A549 (cell line): Measurements from ENCODE around the gene NETO2. TPM values are rescaled to one million over a fixed set of nuclear protein-coding genes. Genes with fewer than 3 reads are reported as not detected.
"Not testable (repeated sequence)": the region's sequence is repeated elsewhere in the genome, so short reads cannot be mapped to it uniquely, and the experiment has no call there.

Experiments
- ATAC-seq, 2 experiments: fragments of 200-7000 bp in 1 of 2; fragments of >200 bp in 1 of 2; cut with Nextera tagmentation in 1 of 2; cut with Tn5 transposase in 1 of 2; 3 replicates each; pipeline versions ENCODE4 v1.8.0 to v1.9.1; 2018 to 2020; ENCODE audit warnings: mild to moderate bottlenecking in 1 of 2, moderate library complexity in 1 of 2
- CTCF ChIA-PET: fragments of 300-600 bp; sonication (Branson Sonifier 250); formaldehyde crosslinking; extraction: SDS; loops from one replicate; lab custom pipeline; 2021; ENCODE audit warnings: antibody characterized with exemption, inconsistent platforms; lab: Yijun Ruan, JAX
- POLR2A ChIA-PET: fragments of 350-600 bp; formaldehyde crosslinking; extraction: SDS; loops from one replicate; lab custom pipeline; 2021; ENCODE audit warnings: antibody characterized with exemption, inconsistent platforms; lab: Yijun Ruan, JAX
- DNase-seq, 2 experiments: peaks; one replicate each; pipeline versions ENCODE4 v3.0.0 to v3.0.0-alpha.2; 2011 to 2016; ENCODE audit warnings: low read depth in 1 of 2, low spot score in 1 of 2
- FAIRE-seq: peaks from 2 replicates; lab custom pipeline; 2011; peaks lifted over from hg19 to GRCh38; lab: Jason Lieb, UNC
- H3K27ac ChIP-seq, 2 experiments: fragments of >200 bp; sonication (Bioruptor Twin); formaldehyde crosslinking; 3 replicates each; pipeline ENCODE4 v1.5.1; 2016 to 2017
- H3K4me1 ChIP-seq: fragments of >200 bp; sonication (Bioruptor Twin); formaldehyde crosslinking; 3 replicates; pipeline ENCODE4 v1.6.1; 2016
- H3K4me2 ChIP-seq: fragments of >200 bp; sonication (Bioruptor Twin); formaldehyde crosslinking; 3 replicates; pipeline ENCODE4 v1.6.1; 2016
- H3K4me3 ChIP-seq: fragments of >200 bp; sonication (Bioruptor Twin); formaldehyde crosslinking; 3 replicates; pipeline ENCODE4 v1.5.1; 2016
- H3K9me3 ChIP-seq: fragments of >200 bp; sonication (Bioruptor Twin); formaldehyde crosslinking; 3 replicates; pipeline ENCODE4 v1.6.1; 2016
- CBX8 ChIP-seq: fragments of 200-600 bp; sonication (generic); IDR thresholded peaks from 2 replicates; pipeline ENCODE4 v1.6.1; 2016
- EHF ChIP-seq: fragments of 250-450 bp; sonication (Bioruptor Pico); IDR thresholded peaks from 2 replicates; pipeline ENCODE4 v1.5.0; 2020; ENCODE audit warnings: mild to moderate bottlenecking
- EHMT2 ChIP-seq: fragments of 200-600 bp; sonication (generic); IDR thresholded peaks from 2 replicates; pipeline ENCODE4 v1.6.1; 2016; ENCODE audit warnings: antibody characterized with exemption, low read depth, mild to moderate bottlenecking, moderate library complexity
- ESRRA ChIP-seq: fragments of 150-350 bp; IDR thresholded peaks from 2 replicates; pipeline ENCODE4 v1.6.1; 2014; ENCODE audit warnings: mild to moderate bottlenecking, low read length, borderline replicate concordance
- FOSL2 ChIP-seq, 2 experiments: fragments of 450-650 bp in 1 of 2; fragments of >200 bp in 1 of 2; sonication (Bioruptor Twin) in 1 of 2; formaldehyde crosslinking; IDR thresholded peaks; 2 replicates each; pipeline versions ENCODE4 v1.5.0 to v1.6.1; 2016 to 2020; ENCODE audit warnings: mild to moderate bottlenecking in 1 of 2, moderate library complexity in 1 of 2
- HDAC2 ChIP-seq: fragments of 200-600 bp; sonication (generic); IDR thresholded peaks from 2 replicates; pipeline ENCODE4 v1.6.1; 2016
- HOXB13 ChIP-seq: fragments of 250-450 bp; sonication (Bioruptor Pico); IDR thresholded peaks from 2 replicates; pipeline ENCODE4 v1.5.0; 2020; ENCODE audit warnings: low read depth, mild to moderate bottlenecking, moderate library complexity
- JUNB ChIP-seq: fragments of >200 bp; sonication (Bioruptor Twin); formaldehyde crosslinking; IDR thresholded peaks from 2 replicates; pipeline ENCODE4 v1.6.1; 2016
- KDM5A ChIP-seq: fragments of 200-600 bp; sonication (generic); IDR thresholded peaks from 2 replicates; pipeline ENCODE4 v1.6.1; 2016; ENCODE audit warnings: antibody characterized with exemption, mild to moderate bottlenecking
- MAZ ChIP-seq: fragments of 150-350 bp; IDR thresholded peaks from 2 replicates; pipeline ENCODE4 v1.6.1; 2014; ENCODE audit warnings: antibody characterized with exemption, low read depth, low read length, borderline replicate concordance
- RARB ChIP-seq: fragments of 250-450 bp; sonication (Bioruptor Pico); IDR thresholded peaks from 2 replicates; pipeline ENCODE4 v1.8.0; 2021; ENCODE audit warnings: mild to moderate bottlenecking, moderate library complexity
- TFCP2L1 ChIP-seq: fragments of 250-450 bp; sonication (Bioruptor Pico); IDR thresholded peaks from 2 replicates; pipeline ENCODE4 v1.5.0; 2021; ENCODE audit warnings: mild to moderate bottlenecking
- ZC3H11A ChIP-seq: fragments of 450-650 bp; IDR thresholded peaks from 2 replicates; pipeline ENCODE4 v1.6.1; 2014; ENCODE audit warnings: antibody characterized with exemption, mild to moderate bottlenecking
- ZFP36 ChIP-seq: fragments of 450-650 bp; IDR thresholded peaks from 2 replicates; pipeline ENCODE4 v1.6.1; 2014; ENCODE audit warnings: borderline replicate concordance; ENCODE audit not compliant: partially characterized antibody
- ZSCAN20 ChIP-seq: fragments of 250-450 bp; sonication (Bioruptor Pico); IDR thresholded peaks from 2 replicates; pipeline ENCODE4 v1.8.0; 2022; ENCODE audit warnings: mild to moderate bottlenecking, moderate library complexity
- WGBS: methylation state at CpG from one replicate; pipeline ENCODE4 v1.1.6; 2017; ENCODE audit errors: missing lambda C conversion rate; 5-methylcytosine and 5-hydroxymethylcytosine counted together
- polyA plus RNA-seq, 4 experiments: library from polyadenylated mRNA; depleted of rRNA in 3 of 4; stranded (reverse); fragments of >200 nt; fragmentation: RNase III in 1 of 4; extraction: RNeasy Plus Mini Kit Qiagen cat#74134 plus additional on column Dnase treatment in 1 of 4; gene quantifications; 2 replicates in 3 of 4; 3 replicates in 1 of 4; pipeline ENCODE4 v1.2.3, GENCODE V29; 2011 to 2017
- TF ChIP-seq, protein P1 (sequence below): fragments of 450-650 bp; IDR thresholded peaks from 2 replicates; pipeline ENCODE4 v1.6.1; 2014; ENCODE audit warnings: antibody characterized with exemption
- TF ChIP-seq, protein P2 (sequence below): fragments of >200 bp; sonication (Bioruptor Twin); formaldehyde crosslinking; IDR thresholded peaks from 3 replicates; pipeline ENCODE4 v1.5.1; 2016
- TF ChIP-seq, protein P3 (sequence below): fragments of >200 bp; sonication (Bioruptor Twin); formaldehyde crosslinking; IDR thresholded peaks from 3 replicates; pipeline ENCODE4 v1.6.1; 2016
- TF ChIP-seq, protein P4 (sequence below): fragments of 250-450 bp; sonication (Bioruptor Pico); IDR thresholded peaks from 2 replicates; pipeline ENCODE4 v1.5.0; 2020; ENCODE audit warnings: low read depth, mild to moderate bottlenecking, moderate library complexity
- TF ChIP-seq, protein P5 (sequence below): fragments of 250-450 bp; sonication (Bioruptor Pico); IDR thresholded peaks from 2 replicates; pipeline ENCODE4 v1.5.0; 2021; ENCODE audit warnings: mild to moderate bottlenecking, moderate library complexity, borderline replicate concordance

The NETO2 gene
- polyA plus RNA-seq, 2 of the 4 experiments (the other 2 are of a cell fraction), result 65.2 to 139 TPM

DNA sequence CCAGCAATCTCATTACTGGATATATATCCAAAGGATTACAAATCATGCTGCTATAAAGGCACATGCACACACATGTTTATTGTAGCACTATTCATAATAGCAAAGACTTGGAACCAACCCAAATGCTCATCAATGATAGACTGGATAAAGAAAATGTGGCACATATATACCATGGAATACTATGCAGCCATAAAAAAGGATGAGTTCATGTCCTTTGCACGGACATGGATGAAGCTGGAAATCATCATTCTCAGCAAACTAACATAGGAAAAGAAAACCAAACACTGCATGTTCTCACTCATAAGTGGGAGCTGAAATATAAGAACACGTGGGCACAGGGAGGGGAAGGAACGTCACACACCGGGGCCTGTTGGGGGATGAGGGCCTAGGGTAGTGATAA is 40.8 kb downstream of the NETO2 start:
- ATAC-seq, H3K9me3 ChIP-seq, DNase-seq, H3K4me3 ChIP-seq, POLR2A ChIA-PET, H3K27ac ChIP-seq, FAIRE-seq, CTCF ChIA-PET, H3K4me1 ChIP-seq, H3K4me2 ChIP-seq: not testable (repeated sequence)
- WGBS, result 96% methylated on average over 4 of the region's 4 CpGs
- TF ChIP-seq HDAC2, result 0 out of 2 replicates have a peak, but pooled peaks have one; percentile 25

DNA sequence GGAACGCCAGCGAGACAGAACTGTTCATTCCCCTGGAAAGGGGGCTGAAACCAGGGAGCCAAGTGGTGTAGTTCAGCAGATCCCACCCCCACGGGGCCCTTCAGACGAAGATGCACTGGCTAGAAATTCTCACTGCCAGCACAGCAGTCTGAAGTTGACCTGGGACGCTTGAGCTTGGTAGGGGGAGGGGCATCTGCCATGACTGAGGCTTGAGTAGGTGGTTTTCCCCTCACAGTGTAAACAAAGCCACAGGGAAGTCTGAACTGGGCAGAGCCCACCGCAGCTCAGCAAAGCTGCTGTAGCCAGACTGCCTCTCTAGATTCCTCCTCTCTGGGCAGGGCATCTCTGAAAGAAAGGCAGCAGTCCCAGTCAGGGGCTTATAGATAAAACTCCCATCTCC is 46.6 kb downstream of the NETO2 start:
- H3K27ac ChIP-seq, H3K4me1 ChIP-seq, POLR2A ChIA-PET, FAIRE-seq, ATAC-seq, H3K4me3 ChIP-seq, H3K9me3 ChIP-seq, DNase-seq, H3K4me2 ChIP-seq: not testable (repeated sequence)
- WGBS, result 62% methylated on average over 6 of the region's 6 CpGs
- CTCF ChIA-PET, result interaction anchor here (1.1 to 1.4 kb wide), 2 partner anchors 46 to 59 kb away, joined by 3 to 4 read pairs; partner anchors contain the start of gene NETO2

DNA sequence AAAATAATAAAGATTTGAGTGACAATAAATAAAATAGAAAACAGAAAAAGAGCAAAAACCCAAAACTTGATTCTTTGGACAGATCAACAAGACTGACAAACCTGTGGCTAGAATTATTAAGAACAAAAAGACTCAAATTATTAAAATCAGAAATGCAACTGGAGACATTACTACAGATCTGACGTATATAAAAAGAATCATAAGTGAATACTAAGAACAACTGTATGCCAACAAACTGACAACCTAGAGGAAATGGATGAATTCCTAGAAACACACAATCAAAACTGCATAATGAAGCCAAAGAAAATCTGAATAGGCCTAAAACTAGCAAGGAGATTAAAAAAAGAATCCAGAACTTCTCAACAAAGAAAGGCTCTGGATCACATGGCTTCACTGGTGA is 47.4 kb downstream of the NETO2 start:
- no peak for DNase-seq
- ATAC-seq, result no peak
- WGBS, result 89% methylated on average over 1 of the region's 1 CpG
- FAIRE-seq, result no peak
- H3K9me3 ChIP-seq, result no peaks in the 10 kb centered on the region
- no peaks in the 10 kb centered on the region for H3K4me1 ChIP-seq
- CTCF ChIA-PET, result interaction anchor here (1.4 kb wide), 1 partner anchor 47 kb away, joined by 4 read pairs; the partner anchor contains the start of gene NETO2
- no peak for TF ChIP-seq CBX8
- no peak for TF ChIP-seq RARB (CRISPR knock-in tag)
- TF ChIP-seq FOSL2 (IDR thresholded peaks at IDR 0.05), result no peak
- TF ChIP-seq FOSL2 (CRISPR knock-in tag; IDR thresholded peaks at IDR 0.05), result no peak
- TF ChIP-seq ZC3H11A, result no peak
- TF ChIP-seq, protein P1, sequence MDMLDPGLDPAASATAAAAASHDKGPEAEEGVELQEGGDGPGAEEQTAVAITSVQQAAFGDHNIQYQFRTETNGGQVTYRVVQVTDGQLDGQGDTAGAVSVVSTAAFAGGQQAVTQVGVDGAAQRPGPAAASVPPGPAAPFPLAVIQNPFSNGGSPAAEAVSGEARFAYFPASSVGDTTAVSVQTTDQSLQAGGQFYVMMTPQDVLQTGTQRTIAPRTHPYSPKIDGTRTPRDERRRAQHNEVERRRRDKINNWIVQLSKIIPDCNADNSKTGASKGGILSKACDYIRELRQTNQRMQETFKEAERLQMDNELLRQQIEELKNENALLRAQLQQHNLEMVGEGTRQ, result no peak
- no peak for TF ChIP-seq ZSCAN20 (CRISPR knock-in tag)
- TF ChIP-seq EHMT2, result no peak
- no peak for TF ChIP-seq ESRRA
- no peak for TF ChIP-seq KDM5A
- TF ChIP-seq MAZ, result no peak
- TF ChIP-seq TFCP2L1, result no peak
- TF ChIP-seq, all 56 proteins: peak for 0
- no peak overlapping the region for H3K4me2 ChIP-seq
- H3K4me3 ChIP-seq, result no peak overlapping the region
- POLR2A ChIA-PET, result no interaction called here
- H3K27ac ChIP-seq, result no peak overlapping the region

DNA sequence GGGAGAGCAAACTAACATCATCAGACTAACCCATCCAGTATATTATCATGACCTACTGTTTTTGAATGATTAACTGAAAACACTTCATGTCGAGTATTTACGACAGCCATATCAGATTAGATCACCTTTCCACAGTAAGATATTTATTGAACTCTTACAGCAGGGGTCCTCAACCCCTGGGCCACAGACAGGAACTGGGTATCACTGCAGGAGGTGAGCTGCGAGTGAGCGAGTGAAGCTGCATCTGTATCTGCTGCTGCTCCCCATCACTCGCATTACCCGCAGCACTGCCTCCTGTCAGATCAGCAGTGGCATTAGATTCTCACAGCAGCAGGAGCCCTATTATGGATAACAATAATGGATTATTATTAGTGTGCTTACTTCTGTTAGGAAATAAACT is 59.5 kb downstream of the NETO2 start:
- no peak for FAIRE-seq
- CTCF ChIA-PET, result interaction anchor here (1.3 kb wide), 1 partner anchor 57 kb away, joined by 4 read pairs; no protein-coding TSS in a partner anchor

More for the DNA sequence above, 59.5 kb downstream of the NETO2 start:
- whole genome bisulfite sequencing, result 94% methylated on average over 6 of the region's 6 CpGs
- no peak overlapping the region for H3K27ac ChIP-seq
- no peak overlapping the region for H3K4me2 ChIP-seq
- H3K4me3 ChIP-seq, result no peak overlapping the region
- TF ChIP-seq TFCP2L1 (no peak), ZFP36 (no peak), HDAC2 (no peak), EHF (CRISPR knock-in tag) (no peak), ESRRA (no peak), JUNB (no peak), HOXB13 (CRISPR knock-in tag) (no peak)
- TF ChIP-seq, protein P1, result no peak
- TF ChIP-seq, protein P2, sequence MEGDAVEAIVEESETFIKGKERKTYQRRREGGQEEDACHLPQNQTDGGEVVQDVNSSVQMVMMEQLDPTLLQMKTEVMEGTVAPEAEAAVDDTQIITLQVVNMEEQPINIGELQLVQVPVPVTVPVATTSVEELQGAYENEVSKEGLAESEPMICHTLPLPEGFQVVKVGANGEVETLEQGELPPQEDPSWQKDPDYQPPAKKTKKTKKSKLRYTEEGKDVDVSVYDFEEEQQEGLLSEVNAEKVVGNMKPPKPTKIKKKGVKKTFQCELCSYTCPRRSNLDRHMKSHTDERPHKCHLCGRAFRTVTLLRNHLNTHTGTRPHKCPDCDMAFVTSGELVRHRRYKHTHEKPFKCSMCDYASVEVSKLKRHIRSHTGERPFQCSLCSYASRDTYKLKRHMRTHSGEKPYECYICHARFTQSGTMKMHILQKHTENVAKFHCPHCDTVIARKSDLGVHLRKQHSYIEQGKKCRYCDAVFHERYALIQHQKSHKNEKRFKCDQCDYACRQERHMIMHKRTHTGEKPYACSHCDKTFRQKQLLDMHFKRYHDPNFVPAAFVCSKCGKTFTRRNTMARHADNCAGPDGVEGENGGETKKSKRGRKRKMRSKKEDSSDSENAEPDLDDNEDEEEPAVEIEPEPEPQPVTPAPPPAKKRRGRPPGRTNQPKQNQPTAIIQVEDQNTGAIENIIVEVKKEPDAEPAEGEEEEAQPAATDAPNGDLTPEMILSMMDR, result no peak
- TF ChIP-seq, protein P3, sequence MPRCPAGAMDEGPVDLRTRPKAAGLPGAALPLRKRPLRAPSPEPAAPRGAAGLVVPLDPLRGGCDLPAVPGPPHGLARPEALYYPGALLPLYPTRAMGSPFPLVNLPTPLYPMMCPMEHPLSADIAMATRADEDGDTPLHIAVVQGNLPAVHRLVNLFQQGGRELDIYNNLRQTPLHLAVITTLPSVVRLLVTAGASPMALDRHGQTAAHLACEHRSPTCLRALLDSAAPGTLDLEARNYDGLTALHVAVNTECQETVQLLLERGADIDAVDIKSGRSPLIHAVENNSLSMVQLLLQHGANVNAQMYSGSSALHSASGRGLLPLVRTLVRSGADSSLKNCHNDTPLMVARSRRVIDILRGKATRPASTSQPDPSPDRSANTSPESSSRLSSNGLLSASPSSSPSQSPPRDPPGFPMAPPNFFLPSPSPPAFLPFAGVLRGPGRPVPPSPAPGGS, result no peak
- TF ChIP-seq, protein P4, sequence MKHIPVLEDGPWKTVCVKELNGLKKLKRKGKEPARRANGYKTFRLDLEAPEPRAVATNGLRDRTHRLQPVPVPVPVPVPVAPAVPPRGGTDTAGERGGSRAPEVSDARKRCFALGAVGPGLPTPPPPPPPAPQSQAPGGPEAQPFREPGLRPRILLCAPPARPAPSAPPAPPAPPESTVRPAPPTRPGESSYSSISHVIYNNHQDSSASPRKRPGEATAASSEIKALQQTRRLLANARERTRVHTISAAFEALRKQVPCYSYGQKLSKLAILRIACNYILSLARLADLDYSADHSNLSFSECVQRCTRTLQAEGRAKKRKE (CRISPR knock-in tag), result no peak
- TF ChIP-seq, protein P5, sequence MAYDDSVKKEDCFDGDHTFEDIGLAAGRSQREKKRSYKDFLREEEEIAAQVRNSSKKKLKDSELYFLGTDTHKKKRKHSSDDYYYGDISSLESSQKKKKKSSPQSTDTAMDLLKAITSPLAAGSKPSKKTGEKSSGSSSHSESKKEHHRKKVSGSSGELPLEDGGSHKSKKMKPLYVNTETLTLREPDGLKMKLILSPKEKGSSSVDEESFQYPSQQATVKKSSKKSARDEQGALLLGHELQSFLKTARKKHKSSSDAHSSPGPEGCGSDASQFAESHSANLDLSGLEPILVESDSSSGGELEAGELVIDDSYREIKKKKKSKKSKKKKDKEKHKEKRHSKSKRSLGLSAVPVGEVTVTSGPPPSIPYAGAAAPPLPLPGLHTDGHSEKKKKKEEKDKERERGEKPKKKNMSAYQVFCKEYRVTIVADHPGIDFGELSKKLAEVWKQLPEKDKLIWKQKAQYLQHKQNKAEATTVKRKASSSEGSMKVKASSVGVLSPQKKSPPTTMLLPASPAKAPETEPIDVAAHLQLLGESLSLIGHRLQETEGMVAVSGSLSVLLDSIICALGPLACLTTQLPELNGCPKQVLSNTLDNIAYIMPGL (CRISPR knock-in tag), result no peak
- POLR2A ChIA-PET, result no interaction called here
- no peaks in the 10 kb centered on the region for H3K4me1 ChIP-seq
- H3K9me3 ChIP-seq, result no peaks in the 10 kb centered on the region
- DNase-seq, result no peak
- ATAC-seq, result no peak
